ENCODE results near the gene FBF1.
"Not testable (repeated sequence)": the region's sequence is repeated elsewhere in the genome, so short reads cannot be mapped to it uniquely, and the experiment has no call there.

Gene FBF1

DNA sequence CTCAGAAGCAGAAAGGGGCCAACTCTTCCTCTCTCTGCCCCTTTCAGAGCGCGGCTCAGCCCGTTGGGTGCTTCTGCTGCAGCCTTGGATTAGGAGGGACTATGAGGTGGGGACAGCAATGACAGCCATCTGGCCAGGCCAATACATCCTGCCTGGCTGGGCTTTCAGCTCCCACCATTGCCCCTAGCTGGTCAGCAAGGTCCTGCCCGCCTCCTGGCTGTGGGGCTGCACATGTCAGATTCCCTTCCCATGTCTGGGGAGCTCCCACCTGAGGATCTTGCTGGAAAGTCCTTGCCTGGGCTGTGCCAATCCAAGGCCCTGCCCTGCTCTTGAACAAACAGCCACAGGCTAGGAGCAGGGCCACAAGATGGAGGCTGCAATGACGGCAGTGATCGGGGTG, 52.4 kb downstream of the FBF1 start:
- no peak overlapping the region for H3K4me3 ChIP-seq (ENCODE audit: low read depth, low read length)
- TF ChIP-seq, protein P1, sequence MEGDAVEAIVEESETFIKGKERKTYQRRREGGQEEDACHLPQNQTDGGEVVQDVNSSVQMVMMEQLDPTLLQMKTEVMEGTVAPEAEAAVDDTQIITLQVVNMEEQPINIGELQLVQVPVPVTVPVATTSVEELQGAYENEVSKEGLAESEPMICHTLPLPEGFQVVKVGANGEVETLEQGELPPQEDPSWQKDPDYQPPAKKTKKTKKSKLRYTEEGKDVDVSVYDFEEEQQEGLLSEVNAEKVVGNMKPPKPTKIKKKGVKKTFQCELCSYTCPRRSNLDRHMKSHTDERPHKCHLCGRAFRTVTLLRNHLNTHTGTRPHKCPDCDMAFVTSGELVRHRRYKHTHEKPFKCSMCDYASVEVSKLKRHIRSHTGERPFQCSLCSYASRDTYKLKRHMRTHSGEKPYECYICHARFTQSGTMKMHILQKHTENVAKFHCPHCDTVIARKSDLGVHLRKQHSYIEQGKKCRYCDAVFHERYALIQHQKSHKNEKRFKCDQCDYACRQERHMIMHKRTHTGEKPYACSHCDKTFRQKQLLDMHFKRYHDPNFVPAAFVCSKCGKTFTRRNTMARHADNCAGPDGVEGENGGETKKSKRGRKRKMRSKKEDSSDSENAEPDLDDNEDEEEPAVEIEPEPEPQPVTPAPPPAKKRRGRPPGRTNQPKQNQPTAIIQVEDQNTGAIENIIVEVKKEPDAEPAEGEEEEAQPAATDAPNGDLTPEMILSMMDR (IDR thresholded peaks at IDR 0.05; ENCODE audit: low read depth, low read length): no peak

DNA sequence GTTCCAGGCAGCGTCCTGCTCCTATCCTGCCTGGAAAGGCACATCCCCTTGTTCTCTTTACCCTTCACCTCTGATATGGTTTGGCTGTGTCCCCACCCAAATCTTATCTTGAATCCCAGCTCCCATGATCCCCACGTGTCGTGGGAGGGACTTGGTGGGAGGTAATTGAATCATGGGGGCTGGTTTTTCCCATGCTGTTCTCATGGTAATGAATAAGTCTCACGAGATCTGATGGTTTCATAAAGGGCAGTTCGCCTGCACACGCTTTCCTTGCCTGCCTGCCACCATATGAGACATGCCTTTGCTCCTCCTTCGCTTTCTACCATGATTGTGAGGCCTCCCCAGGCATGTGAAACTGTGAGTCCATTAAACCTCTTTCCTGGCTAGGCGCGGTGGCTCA, 55.0 kb downstream of the FBF1 start:
- not testable (repeated sequence) for H3K4me3 ChIP-seq (ENCODE audit: low read depth, low read length)

DNA sequence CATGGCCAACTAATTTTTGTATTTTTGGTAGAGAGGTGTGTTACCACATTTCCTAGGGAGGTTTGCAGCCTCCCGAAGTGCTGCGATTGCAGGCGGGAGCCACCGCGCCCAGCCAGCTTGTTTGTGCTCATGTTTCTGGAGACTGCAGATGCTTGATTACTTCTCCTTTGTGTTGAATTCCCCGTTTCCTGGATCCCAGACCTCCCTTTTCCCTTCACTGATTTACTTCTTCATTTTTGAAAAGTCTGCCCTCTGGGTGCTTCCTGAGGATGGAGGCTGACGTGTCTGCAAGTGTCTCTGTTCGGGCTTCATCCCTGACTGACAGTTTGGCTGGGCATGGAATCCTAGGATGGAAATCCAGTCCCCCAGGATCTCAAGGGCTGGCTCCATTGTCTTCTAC, 55.4 kb downstream of the FBF1 start:
- no peak overlapping the region for H3K4me3 ChIP-seq (ENCODE audit: low read depth, low read length)
- TF ChIP-seq, protein P1 (IDR thresholded peaks at IDR 0.05; ENCODE audit: low read depth, low read length): no peak

DNA sequence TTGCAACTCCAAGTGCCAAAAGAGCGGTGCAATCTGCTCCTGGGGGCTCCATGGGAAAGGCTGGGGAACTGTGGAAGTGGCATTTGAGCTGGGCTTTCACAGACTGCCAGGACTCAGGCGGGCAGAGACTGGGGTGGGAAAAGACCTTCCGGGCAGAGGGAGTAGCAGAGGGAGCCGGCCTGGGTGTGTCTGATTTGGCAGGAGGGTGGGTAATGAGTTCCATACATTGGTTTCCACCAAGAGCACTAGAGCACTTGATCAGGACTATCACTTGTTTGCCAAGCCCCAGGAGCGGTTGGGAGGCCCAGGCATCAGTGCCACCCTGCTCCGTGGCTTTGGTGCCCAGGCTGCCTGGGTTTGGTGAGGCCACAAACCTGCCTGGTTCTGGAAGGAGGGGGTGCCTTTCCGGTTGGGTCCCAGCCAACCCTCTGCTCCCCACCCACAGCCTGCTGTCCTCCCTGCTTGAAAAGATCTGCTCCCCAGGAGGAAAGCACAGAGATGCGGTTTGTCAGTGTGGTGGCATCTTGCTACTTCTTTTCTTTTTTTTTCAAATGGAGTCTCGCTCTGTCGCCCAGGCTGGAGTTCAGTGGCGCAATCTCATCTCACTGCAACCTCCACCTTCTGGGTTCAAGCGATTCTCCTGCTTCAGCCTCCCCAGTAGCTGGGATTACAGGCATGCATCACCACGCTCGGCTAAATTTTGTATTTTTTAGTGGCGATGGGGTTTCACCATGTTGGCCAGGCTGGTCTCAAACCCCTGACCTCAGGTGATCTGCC, 59.0 kb downstream of the FBF1 start:
- no peak overlapping the region for H3K4me3 ChIP-seq (ENCODE audit: low read depth, low read length)
- TF ChIP-seq, protein P1 (IDR thresholded peaks at IDR 0.05; ENCODE audit: low read depth, low read length): no peak

DNA sequence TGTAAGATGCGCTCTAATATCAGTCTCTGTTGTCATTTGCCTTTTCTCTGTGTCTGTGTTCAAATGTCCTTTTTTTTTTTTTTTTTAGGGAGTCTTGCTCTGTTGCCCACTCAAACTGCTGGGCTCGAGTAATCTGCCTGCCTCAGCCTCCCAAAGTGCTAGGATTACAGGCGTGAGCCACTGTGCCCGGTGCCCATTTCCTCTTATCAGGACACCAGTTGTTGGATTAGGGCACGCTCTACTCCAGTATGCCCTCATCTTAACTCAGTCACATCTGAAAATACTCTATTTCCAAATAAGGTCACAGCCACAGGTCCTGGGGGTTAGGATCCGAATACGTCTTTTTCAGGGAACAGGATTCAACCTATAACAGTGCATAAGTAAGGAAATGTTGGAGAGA, 60.6 kb downstream of the FBF1 start:
- no peak overlapping the region for H3K4me3 ChIP-seq (ENCODE audit: low read depth, low read length)
- TF ChIP-seq, protein P1 (IDR thresholded peaks at IDR 0.05; ENCODE audit: low read depth, low read length): no peak

DNA sequence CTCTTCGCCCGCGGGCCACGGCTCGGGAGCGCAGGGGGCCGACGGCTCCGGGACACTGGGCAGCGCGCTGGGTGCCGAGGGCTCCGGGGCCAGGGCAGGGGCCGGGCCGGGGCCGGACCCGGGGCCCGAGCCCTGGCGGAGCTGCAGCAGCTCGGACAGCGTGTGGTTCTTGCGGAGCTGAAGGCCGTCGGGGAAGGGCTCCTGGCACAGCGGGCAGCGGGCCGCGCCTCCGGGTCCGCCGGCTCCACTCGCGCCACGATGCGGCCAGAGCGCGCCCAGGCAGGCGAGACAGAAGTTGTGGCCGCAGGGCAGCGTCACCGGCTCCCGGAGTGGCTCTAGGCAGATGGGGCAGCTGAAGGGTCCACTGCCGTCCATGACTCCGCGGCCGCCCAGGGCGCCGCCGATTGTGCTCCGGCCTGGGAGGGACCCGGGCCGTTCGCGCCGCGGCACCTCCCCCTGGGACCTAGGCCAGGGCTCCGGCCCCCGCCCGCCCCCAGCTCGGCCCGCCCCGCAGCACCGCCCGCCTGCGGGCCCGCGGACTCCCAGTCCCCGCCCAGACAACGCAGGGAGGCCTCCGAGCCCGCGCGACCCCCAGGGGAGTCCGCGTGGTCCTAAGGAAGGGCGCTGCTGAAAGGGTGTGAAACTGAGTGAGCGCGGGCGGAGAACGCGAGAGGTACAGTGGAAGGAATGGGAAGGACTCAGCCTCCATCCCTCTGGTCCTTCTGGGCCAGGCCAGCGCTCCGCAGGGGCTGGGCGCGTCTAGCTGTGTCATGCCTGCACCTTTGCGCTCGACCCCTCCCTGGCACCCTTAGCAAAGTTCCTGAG, 62.5 kb downstream of the FBF1 start, which contains the start of gene TRIM47:
TSS of gene TRIM47 (minus strand) at position 408 of the 825 bp plus-strand sequence. CDS start at position 375, 33 bp downstream.
- peak within 1 kb of the TSS; percentile 57 for H3K4me3 ChIP-seq (ENCODE audit: low read depth, low read length)
- TF ChIP-seq, protein P1 (IDR thresholded peaks at IDR 0.05; ENCODE audit: low read depth, low read length): no peak

DNA sequence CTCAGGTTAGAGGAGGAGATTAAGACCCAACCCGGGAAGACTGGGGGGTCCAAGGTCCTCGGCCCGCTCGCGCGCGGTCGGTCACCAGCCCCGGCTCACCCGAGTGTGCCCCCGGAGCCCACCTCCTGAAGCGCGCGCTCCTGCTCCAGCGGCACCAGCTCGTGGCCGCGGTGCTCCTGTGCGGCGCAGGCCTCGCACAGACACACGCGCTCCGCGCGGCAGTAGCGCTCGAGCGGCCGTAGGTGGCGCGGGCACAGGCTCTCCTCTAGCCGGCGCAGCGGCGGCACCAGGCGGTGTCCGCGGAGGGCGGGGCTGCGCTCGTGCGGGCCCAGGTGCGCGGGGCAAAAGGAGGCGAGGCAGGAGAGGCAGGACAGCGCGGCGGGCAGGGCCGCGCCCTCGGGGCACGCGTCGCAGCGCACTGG, 63.1 kb downstream of the FBF1 start:
- H3K4me3 ChIP-seq (ENCODE audit: low read depth, low read length): peak overlapping the region; percentile 57
- TF ChIP-seq, protein P1 (IDR thresholded peaks at IDR 0.05; ENCODE audit: low read depth, low read length): peak; percentile 26

Measured in WI38 (cell line).